ENCODE data around the gene CD74.
"Not testable (repeated sequence)": the region's sequence is repeated elsewhere in the genome, so short reads cannot be mapped to it uniquely, and the experiment has no call there.

Gene CD74

GRCh38 chr5:150419630-150420270 is 7.0 kb upstream of the CD74 start:
- no peak for DNase-seq (ENCODE audit: low read depth)
- no peak overlapping the region for H3K4me3 ChIP-seq (ENCODE audit: low read depth, low read length)
- TF ChIP-seq, protein P1, sequence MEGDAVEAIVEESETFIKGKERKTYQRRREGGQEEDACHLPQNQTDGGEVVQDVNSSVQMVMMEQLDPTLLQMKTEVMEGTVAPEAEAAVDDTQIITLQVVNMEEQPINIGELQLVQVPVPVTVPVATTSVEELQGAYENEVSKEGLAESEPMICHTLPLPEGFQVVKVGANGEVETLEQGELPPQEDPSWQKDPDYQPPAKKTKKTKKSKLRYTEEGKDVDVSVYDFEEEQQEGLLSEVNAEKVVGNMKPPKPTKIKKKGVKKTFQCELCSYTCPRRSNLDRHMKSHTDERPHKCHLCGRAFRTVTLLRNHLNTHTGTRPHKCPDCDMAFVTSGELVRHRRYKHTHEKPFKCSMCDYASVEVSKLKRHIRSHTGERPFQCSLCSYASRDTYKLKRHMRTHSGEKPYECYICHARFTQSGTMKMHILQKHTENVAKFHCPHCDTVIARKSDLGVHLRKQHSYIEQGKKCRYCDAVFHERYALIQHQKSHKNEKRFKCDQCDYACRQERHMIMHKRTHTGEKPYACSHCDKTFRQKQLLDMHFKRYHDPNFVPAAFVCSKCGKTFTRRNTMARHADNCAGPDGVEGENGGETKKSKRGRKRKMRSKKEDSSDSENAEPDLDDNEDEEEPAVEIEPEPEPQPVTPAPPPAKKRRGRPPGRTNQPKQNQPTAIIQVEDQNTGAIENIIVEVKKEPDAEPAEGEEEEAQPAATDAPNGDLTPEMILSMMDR (IDR thresholded peaks at IDR 0.05; ENCODE audit: low read depth, low read length, missing control alignments): no peak

- not testable (repeated sequence) for DNase-seq (ENCODE audit: low read depth)
- peak overlapping the region; percentile 5 for H3K4me3 ChIP-seq (ENCODE audit: low read depth, low read length)
Observed at GRCh38 chr5:150413902-150414790, 1.4 kb upstream of the CD74 start.

GRCh38 chr5:150413176-150413901 is 629 bp upstream of the CD74 start:
- TF ChIP-seq, protein P1 (IDR thresholded peaks at IDR 0.05; ENCODE audit: low read depth, low read length, missing control alignments): no peak
- peak overlapping the region; percentile 15 for H3K4me3 ChIP-seq (ENCODE audit: low read depth, low read length)
- no peak for DNase-seq (ENCODE audit: low read depth)

- TF ChIP-seq, protein P1 (IDR thresholded peaks at IDR 0.05; ENCODE audit: low read depth, low read length, missing control alignments): no peak
- H3K4me3 ChIP-seq (ENCODE audit: low read depth, low read length): peak overlapping the region; percentile 86
- peak; percentile 69 for DNase-seq (ENCODE audit: low read depth)
Observed at GRCh38 chr5:150411245-150411979, 1.3 kb downstream of the CD74 start.

- H3K4me3 ChIP-seq (ENCODE audit: low read depth, low read length): peak overlapping the region; percentile 86
- TF ChIP-seq, protein P1 (IDR thresholded peaks at IDR 0.05; ENCODE audit: low read depth, low read length, missing control alignments): no peak
- DNase-seq (ENCODE audit: low read depth): peak; percentile 64
Observed at GRCh38 chr5:150410524-150411244, 2.0 kb downstream of the CD74 start.

- peak; percentile 70 for DNase-seq (ENCODE audit: low read depth)
- TF ChIP-seq, protein P1 (IDR thresholded peaks at IDR 0.05; ENCODE audit: low read depth, low read length, missing control alignments): no peak
- peak overlapping the region; percentile 86 for H3K4me3 ChIP-seq (ENCODE audit: low read depth, low read length)
Observed at GRCh38 chr5:150409638-150410523, 2.8 kb downstream of the CD74 start.

Measured in GM12864 (cell line).